ENCODE results near the gene NSUN3.

DNA sequence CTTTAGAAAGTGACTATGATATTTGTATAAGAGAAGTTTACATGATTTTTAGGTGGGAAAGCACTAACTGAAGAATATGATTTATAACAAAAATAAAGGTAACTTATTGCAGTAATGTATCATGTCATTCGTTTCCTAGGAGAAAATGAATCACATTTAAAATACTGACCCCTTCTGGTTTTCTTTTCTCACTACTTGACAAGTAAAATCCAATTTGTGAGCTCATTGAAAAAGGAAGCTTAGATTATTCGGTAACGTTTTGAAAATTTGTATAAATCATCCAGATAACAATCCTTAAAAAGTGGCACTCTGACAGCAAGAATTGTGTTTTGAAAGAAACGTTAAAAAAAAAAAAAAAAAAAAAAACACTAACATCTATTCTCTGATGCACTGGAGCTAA lies 39.0 kb downstream of the NSUN3 start:
- TF ChIP-seq, protein P1, sequence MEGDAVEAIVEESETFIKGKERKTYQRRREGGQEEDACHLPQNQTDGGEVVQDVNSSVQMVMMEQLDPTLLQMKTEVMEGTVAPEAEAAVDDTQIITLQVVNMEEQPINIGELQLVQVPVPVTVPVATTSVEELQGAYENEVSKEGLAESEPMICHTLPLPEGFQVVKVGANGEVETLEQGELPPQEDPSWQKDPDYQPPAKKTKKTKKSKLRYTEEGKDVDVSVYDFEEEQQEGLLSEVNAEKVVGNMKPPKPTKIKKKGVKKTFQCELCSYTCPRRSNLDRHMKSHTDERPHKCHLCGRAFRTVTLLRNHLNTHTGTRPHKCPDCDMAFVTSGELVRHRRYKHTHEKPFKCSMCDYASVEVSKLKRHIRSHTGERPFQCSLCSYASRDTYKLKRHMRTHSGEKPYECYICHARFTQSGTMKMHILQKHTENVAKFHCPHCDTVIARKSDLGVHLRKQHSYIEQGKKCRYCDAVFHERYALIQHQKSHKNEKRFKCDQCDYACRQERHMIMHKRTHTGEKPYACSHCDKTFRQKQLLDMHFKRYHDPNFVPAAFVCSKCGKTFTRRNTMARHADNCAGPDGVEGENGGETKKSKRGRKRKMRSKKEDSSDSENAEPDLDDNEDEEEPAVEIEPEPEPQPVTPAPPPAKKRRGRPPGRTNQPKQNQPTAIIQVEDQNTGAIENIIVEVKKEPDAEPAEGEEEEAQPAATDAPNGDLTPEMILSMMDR (IDR thresholded peaks at IDR 0.05): peak in 1 of 12 donors; percentile 12
- no peak for TF ChIP-seq POLR2A (IDR thresholded peaks at IDR 0.05)

Measured in heart left ventricle (tissue), 13 donors.